VCaP (cell line): Measurements from ENCODE around the gene UBTF.

Experiments used
- H3K27ac ChIP-seq: fragments of 450-650 bp; 2 replicates; pipeline ENCODE4 v1.5.1; 2017
- CTCF ChIP-seq: fragments of 450-650 bp; conservative IDR thresholded peaks from 2 replicates; pipeline ENCODE4 v1.5.1; 2017; ENCODE audit warnings: mild to moderate bottlenecking, moderate library complexity

Gene UBTF

GRCh38 chr17:44219616-44220212 is at the start of gene UBTF:
TSS of gene UBTF (minus strand) at chr17:44219675. CDS start at chr17:44218229, 1,446 bp downstream.
- peak within 1 kb of the TSS; percentile 100 for H3K27ac ChIP-seq
- TF ChIP-seq CTCF = no peak

- TF ChIP-seq CTCF = no peak
- peak overlapping the region; percentile 32; the same call in 1 of the 2 replicates for H3K27ac ChIP-seq
Observed at GRCh38 chr17:44268709-44269534, 49.4 kb upstream of the UBTF start.

GRCh38 chr17:44267818-44268490 is 48.5 kb upstream of the UBTF start, which contains the start of gene SLC4A1:
TSS of gene SLC4A1 (minus strand) at chr17:44268135. CDS start at chr17:44262866, 5,269 bp downstream.
- peak within 1 kb of the TSS; percentile 32; the same call in 1 of the 2 replicates for H3K27ac ChIP-seq

GRCh38 chr17:44267165-44267455 is 47.6 kb upstream of the UBTF start:
- TF ChIP-seq CTCF = no peak
- no peak overlapping the region for H3K27ac ChIP-seq

More at GRCh38 chr17:44267818-44268490, 48.5 kb upstream of the UBTF start, which contains the start of gene SLC4A1:
- TF ChIP-seq CTCF = no peak

GRCh38 chr17:44266402-44267164 is 47.1 kb upstream of the UBTF start:
- H3K27ac ChIP-seq = no peak overlapping the region
- no peak for TF ChIP-seq CTCF

GRCh38 chr17:44263345-44263902 is 43.9 kb upstream of the UBTF start:
- TF ChIP-seq CTCF = no peak

More at GRCh38 chr17:44263345-44263902, 43.9 kb upstream of the UBTF start:
- H3K27ac ChIP-seq = no peak overlapping the region
